Endothelial cell (in vitro differentiated cells): Measurements from ENCODE around the gene CYP46A1. TPM values are rescaled to one million over a fixed set of nuclear protein-coding genes. Genes with fewer than 3 reads are reported as not detected.

ENCODE experiments used
- DNase-seq: peaks from one replicate; pipeline ENCODE4 v3.0.0; 2021; ENCODE audit warnings: low spot score
- H3K27ac Mint-ChIP-seq: one replicate; pipeline ENCODE4 v1.8.0; 2021; ENCODE audit warnings: mixed read lengths, inconsistent platforms; ENCODE audit not compliant: unreplicated experiment
- H3K27me3 Mint-ChIP-seq: one replicate; pipeline ENCODE4 v1.8.0; 2021; ENCODE audit warnings: mild to moderate bottlenecking, moderate library complexity, mixed read lengths, inconsistent platforms; ENCODE audit not compliant: unreplicated experiment
- H3K36me3 Mint-ChIP-seq: one replicate; pipeline ENCODE4 v1.8.0; 2021; ENCODE audit warnings: mild to moderate bottlenecking, low read depth, mixed read lengths, inconsistent platforms; ENCODE audit not compliant: unreplicated experiment
- H3K4me1 Mint-ChIP-seq: one replicate; pipeline ENCODE4 v1.8.0; 2021; ENCODE audit warnings: mild to moderate bottlenecking, mixed read lengths, inconsistent platforms; ENCODE audit not compliant: unreplicated experiment
- H3K4me3 Mint-ChIP-seq: one replicate; pipeline ENCODE4 v1.8.0; 2021; ENCODE audit warnings: mild to moderate bottlenecking, mixed read lengths, inconsistent platforms; ENCODE audit not compliant: unreplicated experiment
- H3K9me3 Mint-ChIP-seq: one replicate; pipeline ENCODE4 v1.8.0; 2021; ENCODE audit warnings: mixed read lengths, inconsistent platforms; ENCODE audit not compliant: unreplicated experiment
- CTCF ChIP-seq: fragments of 200-600 bp; sonication (generic); IDR thresholded peaks from one replicate; pipeline ENCODE4 v1.5.0; 2021; ENCODE audit warnings: antibody characterized with exemption; ENCODE audit not compliant: unreplicated experiment
- total RNA-seq: library from RNA; stranded (reverse); fragmentation: NEBNext Ultra II Directional; extraction: Animal tissue kit (Norgen Biotek cat#: 25700); gene quantifications from one replicate; pipeline ENCODE4 v1.2.1, GENCODE V29; 2021; ENCODE audit not compliant: unreplicated experiment

Gene CYP46A1
- total RNA-seq, 1 donor from 2014 or later, result 5.2 TPM

DNA sequence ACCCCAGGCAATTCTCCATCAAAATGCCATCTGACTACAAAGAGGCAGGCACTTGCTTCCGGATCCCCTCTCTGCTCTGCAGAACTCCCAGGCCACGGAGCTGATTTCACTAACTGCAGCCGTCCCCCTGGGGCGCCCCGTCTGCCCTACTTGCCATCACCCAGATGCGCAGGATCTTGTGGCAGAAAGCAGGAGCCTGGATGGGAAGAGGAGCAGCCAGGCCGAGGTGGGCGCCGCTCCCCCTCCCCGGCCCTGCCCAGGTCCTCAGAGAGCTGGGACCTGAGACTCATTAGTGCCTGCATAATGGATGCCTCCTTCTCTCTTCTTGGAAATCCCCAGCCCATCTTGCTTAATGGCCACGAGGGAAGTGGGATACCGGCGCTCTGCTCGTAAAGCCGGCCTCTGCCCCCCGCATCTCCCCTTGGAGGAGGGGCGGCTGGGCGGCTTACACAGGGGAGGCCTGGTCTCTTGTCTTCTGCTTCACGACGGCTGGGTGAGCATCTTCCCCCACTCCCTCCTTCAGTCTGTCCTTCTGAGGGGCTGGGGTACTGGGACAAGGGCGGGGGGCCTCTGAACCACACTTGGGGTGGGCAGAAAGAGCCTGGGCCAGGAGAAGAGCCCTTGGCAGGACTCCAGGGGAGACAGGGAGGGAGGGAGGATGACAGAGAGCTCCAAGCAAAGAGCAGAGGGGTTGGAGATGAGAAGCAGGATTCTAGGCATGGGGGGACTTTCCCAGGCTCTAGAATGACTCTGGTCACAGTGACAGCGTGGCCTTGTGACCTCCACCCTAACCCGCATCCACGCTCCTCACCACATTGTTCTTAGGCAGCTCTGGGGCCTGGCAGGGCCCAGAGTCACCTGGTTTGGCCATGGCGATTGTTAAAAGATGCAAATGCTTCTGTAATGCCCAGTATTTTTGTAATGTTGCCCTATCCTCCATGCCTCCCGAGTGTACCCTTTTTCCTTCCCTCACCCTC, 89.7 kb downstream of the CYP46A1 start:
- DNase-seq, result no peak
- Mint-ChIP-seq H3K4me3 (no peak overlapping the region), H3K4me1 (peaks cover 6% of the 10 kb centered on the region), H3K36me3 (peaks cover 4% of the 10 kb centered on the region), H3K9me3 (no peaks in the 10 kb centered on the region), H3K27me3 (peaks cover 3% of the 10 kb centered on the region), H3K27ac (no peak overlapping the region)
- TF ChIP-seq CTCF, result no peak

DNA sequence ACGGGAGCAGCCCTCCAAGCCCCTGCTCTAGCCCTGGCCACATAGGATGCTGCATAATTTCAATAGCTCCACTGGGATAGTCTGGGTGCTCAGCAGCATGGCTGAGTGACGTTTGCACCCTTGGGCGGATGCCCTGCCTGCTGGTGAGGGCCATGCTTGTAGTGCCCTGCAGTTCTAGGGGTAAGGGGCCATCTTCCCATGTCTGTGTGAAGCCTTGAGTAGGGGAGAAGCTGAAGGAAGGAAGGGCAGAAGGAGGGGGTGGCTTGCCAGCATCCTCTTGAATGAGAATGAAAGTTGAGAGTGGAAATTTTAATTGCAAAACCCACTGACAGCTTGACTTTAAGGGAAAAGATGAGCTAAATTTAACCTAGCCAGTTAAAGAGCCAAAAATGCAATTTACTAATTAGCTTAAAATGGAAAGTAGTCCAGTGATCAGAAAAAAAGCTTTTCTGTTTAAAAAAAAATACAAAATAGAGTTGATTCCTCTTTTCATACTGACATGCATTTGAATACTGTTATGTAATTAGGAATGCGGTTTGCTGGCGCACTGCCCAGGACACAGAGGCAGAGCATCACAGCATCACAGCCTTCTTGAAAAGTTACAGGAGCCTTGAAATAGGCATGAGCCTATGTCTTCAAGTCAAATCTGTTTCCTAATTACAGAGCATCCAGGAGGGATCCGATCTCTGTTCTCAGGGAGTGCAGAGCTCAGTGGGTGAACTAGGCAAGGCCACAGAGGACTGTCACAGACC, 90.6 kb downstream of the CYP46A1 start:
- Mint-ChIP-seq H3K27ac (no peak overlapping the region), H3K36me3 (peaks cover 11% of the 10 kb centered on the region), H3K9me3 (no peaks in the 10 kb centered on the region), H3K4me3 (no peak overlapping the region), H3K4me1 (peaks cover 6% of the 10 kb centered on the region), H3K27me3 (peaks cover 2% of the 10 kb centered on the region)
- no peak for TF ChIP-seq CTCF
- DNase-seq, result no peak

GRCh38 chr14:99775351-99775750, 91.3 kb downstream of the CYP46A1 start:
- Mint-ChIP-seq H3K4me1 (peaks cover 6% of the 10 kb centered on the region), H3K4me3 (no peak overlapping the region), H3K27me3 (no peaks in the 10 kb centered on the region), H3K9me3 (no peaks in the 10 kb centered on the region), H3K36me3 (peaks cover 11% of the 10 kb centered on the region), H3K27ac (no peak overlapping the region)
- DNase-seq, result no peak
- TF ChIP-seq CTCF, result no peak

Other genes starting within 250 kb of the CYP46A1 start
- 67.4 TPM for gene SETD3, start 203.4 kb upstream of the CYP46A1 start, total RNA-seq
- 79.8 TPM for gene CCNK, start 202.9 kb upstream of the CYP46A1 start, total RNA-seq
- 42.1 TPM for gene CCDC85C, start 80.1 kb upstream of the CYP46A1 start, total RNA-seq
- gene HHIPL1, start 39.2 kb upstream of the CYP46A1 start, total RNA-seq, result 15.1 TPM
- gene EML1, start 109.1 kb downstream of the CYP46A1 start, total RNA-seq, result 10.0 TPM